Mesenchymal stem cell (in vitro differentiated cells and primary cell): ENCODE measurements around the gene LONRF3.

Experiments
- DNase-seq: peaks from one replicate; pipeline ENCODE4 v3.0.0-alpha.2; 2013
- H2AFZ ChIP-seq: one replicate; pipeline ENCODE4 v1.6.1; 2013; ENCODE audit warnings: low read depth, mild to moderate bottlenecking, control low read depth, inconsistent platforms, low read length, moderate library complexity
- H2AK5ac ChIP-seq: 2 replicates; pipeline ENCODE4 v1.6.1; 2013; ENCODE audit warnings: low read length, moderate library complexity, mild to moderate bottlenecking, inconsistent platforms; ENCODE audit not compliant: severe bottlenecking
- H2BK120ac ChIP-seq: one replicate; pipeline ENCODE4 v1.6.1; 2013; ENCODE audit warnings: low read depth, mild to moderate bottlenecking, inconsistent platforms, low read length, moderate library complexity
- H2BK12ac ChIP-seq, 2 experiments: one replicate each; pipeline ENCODE4 v1.6.1; 2013; ENCODE audit warnings: inconsistent platforms in 2 of 2, low read length in 2 of 2, mild to moderate bottlenecking in 2 of 2, moderate library complexity in 2 of 2, control low read depth in 1 of 2
- H2BK15ac ChIP-seq: one replicate; pipeline ENCODE4 v1.6.1; 2013; ENCODE audit warnings: mild to moderate bottlenecking, low read depth, inconsistent platforms; ENCODE audit not compliant: poor library complexity, severe bottlenecking
- H2BK5ac ChIP-seq: 2 replicates; pipeline ENCODE4 v1.6.1; 2013; ENCODE audit warnings: low read depth, mild to moderate bottlenecking, low read length, control low read depth, inconsistent platforms; ENCODE audit not compliant: poor library complexity, severe bottlenecking
- H3K14ac ChIP-seq, 2 experiments: one replicate each; pipeline ENCODE4 v1.6.1; 2013; ENCODE audit warnings: inconsistent platforms in 2 of 2, low read length in 2 of 2, control low read depth in 1 of 2, mild to moderate bottlenecking in 1 of 2, moderate library complexity in 1 of 2
- H3K18ac ChIP-seq, 2 experiments: one replicate each; pipeline ENCODE4 v1.6.1; 2013; ENCODE audit warnings: inconsistent platforms in 2 of 2, low read length in 2 of 2, control low read depth in 1 of 2, low read depth in 1 of 2, mild to moderate bottlenecking in 1 of 2
- H3K23ac ChIP-seq, 2 experiments: one replicate each; pipeline ENCODE4 v1.6.1; 2013; ENCODE audit warnings: inconsistent platforms in 2 of 2, low read length in 2 of 2, mild to moderate bottlenecking in 2 of 2, moderate library complexity in 2 of 2, control low read depth in 1 of 2
- H3K27ac ChIP-seq: 2 replicates; pipeline ENCODE4 v1.5.1; 2013; ENCODE audit warnings: mild to moderate bottlenecking, moderate library complexity, low read length, control low read depth, inconsistent platforms; ENCODE audit not compliant: poor library complexity, severe bottlenecking
- H3K27me3 ChIP-seq, 2 experiments: 2 replicates each; pipeline versions ENCODE4 v1.6.1 to v1.7.0; 2013; ENCODE audit warnings: low read length in 2 of 2, mild to moderate bottlenecking in 2 of 2, moderate library complexity in 2 of 2, control low read depth in 1 of 2, inconsistent platforms in 1 of 2; ENCODE audit not compliant: control insufficient read depth in 1 of 2, insufficient read depth in 1 of 2
- H3K36me3 ChIP-seq, 2 experiments: 2 replicates each; pipeline versions ENCODE4 v1.6.1 to v1.7.0; 2013; ENCODE audit warnings: low read length in 2 of 2, control low read depth in 1 of 2, inconsistent platforms in 1 of 2, low read depth in 1 of 2, mild to moderate bottlenecking in 1 of 2; ENCODE audit not compliant: insufficient read depth in 2 of 2, control insufficient read depth in 1 of 2
- H3K4ac ChIP-seq, 2 experiments: one replicate each; pipeline ENCODE4 v1.6.1; 2013; ENCODE audit warnings: inconsistent platforms in 2 of 2, low read length in 2 of 2, mild to moderate bottlenecking in 2 of 2, moderate library complexity in 2 of 2, control low read depth in 1 of 2, low read depth in 1 of 2
- H3K4me1 ChIP-seq: 2 replicates; pipeline ENCODE4 v1.6.1; 2013; ENCODE audit warnings: low read depth, low read length, control low read depth; ENCODE audit not compliant: control insufficient read depth, insufficient read depth
- H3K4me2 ChIP-seq: 2 replicates; pipeline ENCODE4 v1.6.1; 2013; ENCODE audit warnings: low read length, mild to moderate bottlenecking, inconsistent platforms; ENCODE audit not compliant: poor library complexity, severe bottlenecking
- H3K4me3 ChIP-seq, 2 experiments: 2 replicates each; pipeline versions ENCODE4 v1.5.1 to v1.7.0; 2013; ENCODE audit warnings: low read length in 2 of 2, mild to moderate bottlenecking in 2 of 2, control low read depth in 1 of 2, low read depth in 1 of 2; ENCODE audit not compliant: insufficient read depth in 1 of 2
- H3K79me1 ChIP-seq: replicated peaks from 2 replicates; pipeline ENCODE4 v1.6.1; 2013; ENCODE audit warnings: mild to moderate bottlenecking, control low read depth, low read length, inconsistent platforms; ENCODE audit not compliant: poor library complexity, severe bottlenecking
- H3K9ac ChIP-seq: 2 replicates; pipeline ENCODE4 v1.7.0; 2013; ENCODE audit warnings: mild to moderate bottlenecking, low read length, moderate library complexity
- H3K9me3 ChIP-seq: 2 replicates; pipeline ENCODE4 v1.7.0; 2013; ENCODE audit warnings: mild to moderate bottlenecking, low read length; ENCODE audit not compliant: control insufficient read depth
- H4K8ac ChIP-seq: one replicate; pipeline ENCODE4 v1.6.1; 2013; ENCODE audit warnings: inconsistent platforms, mild to moderate bottlenecking, low read length, moderate library complexity
- H4K91ac ChIP-seq: one replicate; pipeline ENCODE4 v1.6.1; 2013; ENCODE audit warnings: mild to moderate bottlenecking, low read length, inconsistent platforms
- WGBS: methylation state at CpG from one replicate; pipeline ENCODE4 v1.1.7; 2013; ENCODE audit warnings: mixed read lengths; 5-methylcytosine and 5-hydroxymethylcytosine counted together

Gene LONRF3

DNA sequence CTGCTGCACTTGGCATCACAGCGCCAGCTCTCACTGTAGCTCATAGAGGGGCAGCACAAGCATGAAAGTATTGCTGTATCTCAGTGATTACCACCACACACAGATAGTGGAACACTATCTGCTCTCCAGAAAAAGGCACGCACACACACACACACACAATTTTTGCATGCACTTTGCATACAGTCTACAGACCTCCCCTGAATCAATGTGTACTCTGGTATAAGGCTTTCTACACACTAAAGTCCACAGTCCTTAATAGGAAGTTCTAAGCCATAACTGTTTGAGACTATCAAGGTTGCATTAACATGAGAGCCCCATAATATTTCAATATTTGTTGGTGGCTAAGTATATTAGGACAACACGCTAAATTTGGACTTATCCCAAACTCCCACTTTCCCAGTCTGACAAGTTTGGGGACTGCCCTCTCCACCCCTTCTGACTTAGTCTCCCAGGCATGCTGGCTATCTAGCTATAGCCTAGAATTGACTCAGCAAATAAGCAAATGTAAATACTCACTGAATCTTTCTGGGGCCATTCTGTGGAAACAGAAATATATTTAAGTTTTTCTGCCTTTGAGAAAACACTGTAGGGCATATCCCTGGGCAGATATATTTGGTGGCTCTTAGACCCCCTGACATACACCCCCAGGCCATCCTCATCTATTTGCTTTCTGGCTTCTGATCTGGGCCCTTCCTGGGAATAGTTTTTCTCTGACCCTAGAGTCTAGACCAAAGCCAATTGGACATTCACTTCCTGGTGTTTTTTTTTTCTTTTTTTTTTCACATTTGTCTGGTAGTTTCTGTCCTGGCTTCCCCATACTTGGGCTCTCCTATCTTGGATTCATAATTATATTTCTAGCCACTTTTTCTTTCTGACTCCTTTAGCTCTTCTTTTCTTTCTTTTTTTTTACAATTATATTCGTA lies 62.0 kb downstream of the LONRF3 start:
- H3K36me3 ChIP-seq = no peaks in the 10 kb centered on the region

DNA sequence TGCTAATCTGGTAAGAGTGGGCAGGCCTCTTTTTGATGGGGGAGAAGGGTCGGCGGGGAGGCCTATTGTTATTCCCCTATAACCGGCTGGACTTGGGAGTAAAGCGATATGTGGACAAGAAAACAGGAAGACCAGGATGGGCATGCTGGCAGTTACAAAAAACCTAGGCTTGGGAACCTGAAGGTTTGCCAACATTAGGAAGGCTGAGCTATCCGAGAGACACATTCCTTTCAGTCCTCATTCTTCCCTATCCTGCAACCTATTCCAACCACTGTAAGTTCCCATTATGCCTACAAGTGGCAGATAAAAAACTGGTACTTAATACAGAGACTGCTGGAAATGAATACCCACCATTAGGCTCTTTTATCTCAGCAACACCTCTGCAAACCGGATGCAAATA lies 66.0 kb downstream of the LONRF3 start:
- no peak overlapping the region for H3K9ac ChIP-seq
- no peaks in the 10 kb centered on the region for H3K36me3 ChIP-seq
- peak overlapping the region in 1 of 2 experiments; percentile 3 for H3K4me3 ChIP-seq
- H2BK12ac ChIP-seq = no peak overlapping the region
- H2AK5ac ChIP-seq = no peak overlapping the region
- WGBS = 85% methylated on average over 5 of the region's 6 CpGs
- H3K27ac ChIP-seq = no peak overlapping the region
- H2BK5ac ChIP-seq = no peak overlapping the region
- no peak overlapping the region for H3K18ac ChIP-seq
- H3K14ac ChIP-seq = no peak overlapping the region
- H2AFZ ChIP-seq = no peak overlapping the region
- H3K27me3 ChIP-seq = no peaks in the 10 kb centered on the region
- H3K9me3 ChIP-seq = no peaks in the 10 kb centered on the region
- H2BK15ac ChIP-seq = no peak overlapping the region
- no peak overlapping the region for H3K4ac ChIP-seq
- no peak overlapping the region for H4K8ac ChIP-seq
- H3K4me2 ChIP-seq = no peak overlapping the region
- H3K4me1 ChIP-seq = peaks cover 2% of the 10 kb centered on the region
- H3K79me1 ChIP-seq = no peaks in the 10 kb centered on the region
- H3K23ac ChIP-seq = no peak overlapping the region
- no peak for DNase-seq
- H2BK120ac ChIP-seq = no peak overlapping the region
- no peak overlapping the region for H4K91ac ChIP-seq

More for the DNA sequence above, 62.0 kb downstream of the LONRF3 start:
- DNase-seq = no peak
- Histone ChIP-seq H3K27ac (no peak overlapping the region), H3K4me1 (peaks cover 2% of the 10 kb centered on the region), H2AFZ (no peak overlapping the region), H3K4me2 (no peak overlapping the region), H3K23ac (no peak overlapping the region), H3K27me3 (no peaks in the 10 kb centered on the region), H3K4ac (no peak overlapping the region), H3K9me3 (peaks cover 17% of the 10 kb centered on the region), H3K9ac (no peak overlapping the region), H3K79me1 (no peaks in the 10 kb centered on the region), H2BK120ac (no peak overlapping the region), H2BK15ac (no peak overlapping the region), H2BK5ac (no peak overlapping the region), H3K4me3 (no peak overlapping the region), H2AK5ac (no peak overlapping the region), H4K91ac (no peak overlapping the region), H2BK12ac (no peak overlapping the region), H4K8ac (no peak overlapping the region), H3K14ac (no peak overlapping the region), H3K18ac (no peak overlapping the region)
- WGBS = 100% methylated on average over 2 of the region's 4 CpGs

DNA sequence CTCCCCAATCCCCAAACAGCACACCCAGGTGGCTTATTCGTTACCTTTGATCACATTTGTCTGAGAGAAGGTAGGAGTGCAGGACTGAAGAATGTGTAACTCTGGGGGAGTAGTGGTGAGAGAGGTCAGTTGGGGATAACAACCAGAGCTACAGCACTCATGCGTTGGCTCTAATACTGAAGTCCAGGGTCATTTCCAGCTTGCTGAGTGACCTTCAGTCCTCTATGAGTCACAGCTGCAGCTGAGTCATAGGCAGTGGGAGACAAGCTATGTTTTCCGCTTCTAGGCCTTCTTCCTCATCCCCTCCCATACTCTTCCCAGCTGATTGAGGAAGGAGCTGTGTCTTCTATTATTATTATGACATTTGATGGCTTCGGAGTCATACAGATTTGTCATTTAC lies 66.8 kb downstream of the LONRF3 start:
- no peak overlapping the region for H4K91ac ChIP-seq
- H3K79me1 ChIP-seq = no peaks in the 10 kb centered on the region
- H3K4me3 ChIP-seq = peak overlapping the region in 1 of 2 experiments; percentile 3
- peak overlapping the region; percentile 17 for H3K9ac ChIP-seq
- 20% methylated on average over 1 of the region's 4 CpGs for WGBS
- H3K9me3 ChIP-seq = no peaks in the 10 kb centered on the region
- no peak overlapping the region for H2AK5ac ChIP-seq
- peak overlapping the region in 1 of 2 experiments; percentile 34 for H3K18ac ChIP-seq
- peaks cover 2% of the 10 kb centered on the region for H3K4me1 ChIP-seq
- H3K27me3 ChIP-seq = no peaks in the 10 kb centered on the region
- H2BK5ac ChIP-seq = no peak overlapping the region
- H3K14ac ChIP-seq = no peak overlapping the region
- no peak overlapping the region for H3K4ac ChIP-seq
- peak; percentile 89 for DNase-seq
- H3K4me2 ChIP-seq = no peak overlapping the region
- no peak overlapping the region for H4K8ac ChIP-seq
- no peak overlapping the region for H2BK12ac ChIP-seq
- H3K27ac ChIP-seq = no peak overlapping the region
- no peak overlapping the region for H2BK120ac ChIP-seq
- no peak overlapping the region for H3K23ac ChIP-seq
- H2BK15ac ChIP-seq = no peak overlapping the region
- H3K36me3 ChIP-seq = no peaks in the 10 kb centered on the region
- H2AFZ ChIP-seq = no peak overlapping the region

DNA sequence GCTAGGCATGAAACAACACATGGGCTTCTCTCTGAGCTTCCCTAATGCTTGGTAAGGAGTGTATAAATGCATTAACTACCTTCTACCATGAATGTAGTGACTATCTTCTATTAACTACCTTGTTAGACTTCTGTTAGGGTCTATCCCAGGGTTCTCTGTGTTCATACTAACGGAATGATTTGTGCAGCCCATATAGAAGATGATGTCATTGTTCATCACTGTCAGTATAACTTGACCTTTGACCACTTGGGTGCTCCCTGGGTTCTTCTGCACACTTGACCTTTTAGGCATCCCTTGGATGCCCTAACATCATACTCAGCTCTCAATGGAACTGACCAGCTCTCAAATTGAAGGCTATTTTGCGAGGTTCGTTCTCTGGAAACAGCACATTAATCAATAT lies 67.6 kb downstream of the LONRF3 start:
- H2BK15ac ChIP-seq = no peak overlapping the region
- H3K4me2 ChIP-seq = no peak overlapping the region

More for the DNA sequence above, 67.6 kb downstream of the LONRF3 start:
- no peak overlapping the region for H3K18ac ChIP-seq
- no peak for DNase-seq
- no peak overlapping the region for H4K8ac ChIP-seq
- no peak overlapping the region for H2AFZ ChIP-seq
- H3K36me3 ChIP-seq = no peaks in the 10 kb centered on the region
- no peak overlapping the region for H2BK5ac ChIP-seq
- H2BK120ac ChIP-seq = no peak overlapping the region
- H4K91ac ChIP-seq = no peak overlapping the region
- peaks cover 2% of the 10 kb centered on the region for H3K4me1 ChIP-seq
- no peak overlapping the region for H2AK5ac ChIP-seq
- WGBS = 80% methylated on average over 3 of the region's 3 CpGs
- H3K14ac ChIP-seq = no peak overlapping the region
- no peak overlapping the region for H3K4ac ChIP-seq
- H3K4me3 ChIP-seq = no peak overlapping the region
- H3K27me3 ChIP-seq = no peaks in the 10 kb centered on the region
- no peak overlapping the region for H3K9ac ChIP-seq
- H3K79me1 ChIP-seq = no peaks in the 10 kb centered on the region
- no peak overlapping the region for H2BK12ac ChIP-seq
- H3K27ac ChIP-seq = no peak overlapping the region
- H3K23ac ChIP-seq = no peak overlapping the region
- no peaks in the 10 kb centered on the region for H3K9me3 ChIP-seq
